Measurements from ENCODE around the gene AP2M1. TPM values are rescaled to one million over a fixed set of nuclear protein-coding genes. Genes with fewer than 3 reads are reported as not detected.

Gene AP2M1
- total and polyA plus RNA-seq, 11 donors: 225 to 431 (median 337) TPM

- TF ChIP-seq CTCF (IDR thresholded peaks at IDR 0.05) (no peak), POLR2A (IDR thresholded peaks at IDR 0.05) (no peak)
- Histone ChIP-seq H3K27me3 (no peaks in the 10 kb centered on the region), H3K27ac (no peak overlapping the region), H3K9me3 (no peaks in the 10 kb centered on the region), H3K4me3 (no peak overlapping the region), H3K36me3 (peaks cover 11 to 69% (median 67%) of the 10 kb centered on the region in 9 donors), H3K4me1 (peaks cover 0 to 57% (median 31%) of the 10 kb centered on the region in 12 donors)
- 90 to 92% (median 91%) methylated on average over 13 of the region's 13 CpGs for WGBS, 4 donors
- DNase-seq (no peak), ATAC-seq (no peak)
- intact Hi-C loops (cut with DNase I): loop anchor here in 3 of 10 donors (5.0 to 10.0 kb wide), 3 partner anchors 116 to 139 kb away; partner anchors contain the start of genes EIF4G1 (in 1 of the 3) and PSMD2 (in 1 of the 3)
Measured at GRCh38 chr3:184178521-184179138, 4.0 kb downstream of the AP2M1 start.

GRCh38 chr3:184180165-184180564 is 5.5 kb downstream of the AP2M1 start:
- H3K27ac ChIP-seq: peak overlapping the region in 1 of 12 donors; percentile 32
- peaks cover 0 to 53% (median 29%) of the 10 kb centered on the region in 12 donors for H3K4me1 ChIP-seq

GRCh38 chr3:184181596-184181995 is 6.9 kb downstream of the AP2M1 start:
- no peak for TF ChIP-seq POLR2A (IDR thresholded peaks at IDR 0.05)
- no peak for TF ChIP-seq CTCF (IDR thresholded peaks at IDR 0.05)
- no peak overlapping the region for H3K4me3 ChIP-seq
- intact Hi-C loops (cut with DNase I): loop anchor here in 3 of 10 donors (5.0 to 10.0 kb wide), 3 partner anchors 39 to 133 kb away; partner anchors contain the start of genes EIF4G1 (in 2 of the 3) and EIF2B5 (in 1 of the 3)
- H3K36me3 ChIP-seq: peaks cover 11 to 84% (median 77%) of the 10 kb centered on the region in 9 donors
- H3K9me3 ChIP-seq: no peaks in the 10 kb centered on the region
- ATAC-seq (no peak), DNase-seq (no peak)
- H3K27me3 ChIP-seq: no peaks in the 10 kb centered on the region
- WGBS, 4 donors: 86 to 97% (median 95%) methylated on average over 9 of the region's 9 CpGs
- H3K4me1 ChIP-seq: peaks cover 0 to 49% (median 23%) of the 10 kb centered on the region in 12 donors
- H3K27ac ChIP-seq: no peak overlapping the region

More at GRCh38 chr3:184180165-184180564, 5.5 kb downstream of the AP2M1 start:
- intact Hi-C loops (cut with DNase I): loop anchor here in 3 of 10 donors (5.0 to 10.0 kb wide), 3 partner anchors 38 to 135 kb away; partner anchors contain the start of genes EIF4G1 (in 2 of the 3) and EIF2B5 (in 1 of the 3)
- Histone ChIP-seq H3K9me3 (no peaks in the 10 kb centered on the region), H3K4me3 (no peak overlapping the region), H3K27me3 (no peaks in the 10 kb centered on the region), H3K36me3 (peaks cover 11 to 84% (median 77%) of the 10 kb centered on the region in 9 donors)
- TF ChIP-seq POLR2A (IDR thresholded peaks at IDR 0.05): no peak
- TF ChIP-seq CTCF (IDR thresholded peaks at IDR 0.05): no peak
- ATAC-seq (no peak), DNase-seq (no peak)
- 87 to 91% (median 88%) methylated on average over 6 of the region's 6 CpGs for WGBS, 4 donors

DNA sequence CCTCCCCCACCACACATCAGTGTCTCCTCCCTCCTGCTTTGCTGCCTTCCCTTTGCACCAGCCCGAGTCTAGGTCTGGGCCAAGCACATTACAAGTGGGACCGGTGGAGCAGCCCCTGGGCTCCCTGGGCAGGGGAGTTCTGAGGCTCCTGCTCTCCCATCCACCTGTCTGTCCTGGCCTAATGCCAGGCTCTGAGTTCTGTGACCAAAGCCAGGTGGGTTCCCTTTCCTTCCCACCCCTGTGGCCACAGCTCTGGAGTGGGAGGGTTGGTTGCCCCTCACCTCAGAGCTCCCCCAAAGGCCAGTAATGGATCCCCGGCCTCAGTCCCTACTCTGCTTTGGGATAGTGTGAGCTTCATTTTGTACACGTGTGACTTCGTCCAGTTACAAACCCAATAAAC is 9.0 kb downstream of the AP2M1 start:
- no peak overlapping the region for H3K4me3 ChIP-seq
- TF ChIP-seq CTCF (IDR thresholded peaks at IDR 0.05) (no peak), POLR2A (IDR thresholded peaks at IDR 0.05) (no peak)
- intact Hi-C loops (cut with DNase I): loop anchor here in 3 of 10 donors (5.0 to 10.0 kb wide), 3 partner anchors 41 to 131 kb away; partner anchors contain the start of genes EIF4G1 (in 2 of the 3) and EIF2B5 (in 1 of the 3)
- no peaks in the 10 kb centered on the region for H3K27me3 ChIP-seq
- peaks cover 11 to 79% (median 71%) of the 10 kb centered on the region in 9 donors for H3K36me3 ChIP-seq
- ATAC-seq (no peak), DNase-seq (no peak)
- H3K4me1 ChIP-seq: peaks cover 0 to 47% (median 24%) of the 10 kb centered on the region in 12 donors
- no peaks in the 10 kb centered on the region for H3K9me3 ChIP-seq
- WGBS, 4 donors: 78 to 84% (median 82%) methylated on average over 3 to 5 of the region's 5 CpGs
- H3K27ac ChIP-seq: no peak overlapping the region

All from heart left ventricle (tissue), 16 donors.